ENCODE results near the gene GPR15LG.

Gene GPR15LG

DNA sequence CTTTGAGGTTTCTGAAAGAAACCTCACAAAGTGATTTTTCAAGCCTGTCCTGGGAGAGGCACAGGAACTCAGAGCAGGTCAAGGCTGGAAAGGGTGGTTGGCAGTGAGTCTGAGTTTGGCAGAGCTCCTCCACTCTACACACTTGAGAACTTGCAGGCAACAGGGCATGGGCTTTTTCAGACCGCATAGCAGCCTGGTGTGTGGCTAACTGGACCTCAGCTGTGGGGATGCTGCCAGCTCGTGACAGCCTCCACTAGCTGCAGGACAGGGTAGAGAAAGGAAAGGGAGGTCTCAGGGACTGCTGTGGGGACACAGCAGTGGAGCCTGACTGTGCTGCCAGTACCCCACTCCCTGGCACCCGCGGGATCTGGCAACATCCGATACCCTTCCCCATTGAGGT, 23.3 kb downstream of the GPR15LG start:
- DNase-seq (ENCODE audit: extremely low read depth, low read depth): no peak
- no peak overlapping the region for H3K4me3 ChIP-seq (replicated peaks; ENCODE audit: low read depth, low read length)
- TF ChIP-seq, protein P1, sequence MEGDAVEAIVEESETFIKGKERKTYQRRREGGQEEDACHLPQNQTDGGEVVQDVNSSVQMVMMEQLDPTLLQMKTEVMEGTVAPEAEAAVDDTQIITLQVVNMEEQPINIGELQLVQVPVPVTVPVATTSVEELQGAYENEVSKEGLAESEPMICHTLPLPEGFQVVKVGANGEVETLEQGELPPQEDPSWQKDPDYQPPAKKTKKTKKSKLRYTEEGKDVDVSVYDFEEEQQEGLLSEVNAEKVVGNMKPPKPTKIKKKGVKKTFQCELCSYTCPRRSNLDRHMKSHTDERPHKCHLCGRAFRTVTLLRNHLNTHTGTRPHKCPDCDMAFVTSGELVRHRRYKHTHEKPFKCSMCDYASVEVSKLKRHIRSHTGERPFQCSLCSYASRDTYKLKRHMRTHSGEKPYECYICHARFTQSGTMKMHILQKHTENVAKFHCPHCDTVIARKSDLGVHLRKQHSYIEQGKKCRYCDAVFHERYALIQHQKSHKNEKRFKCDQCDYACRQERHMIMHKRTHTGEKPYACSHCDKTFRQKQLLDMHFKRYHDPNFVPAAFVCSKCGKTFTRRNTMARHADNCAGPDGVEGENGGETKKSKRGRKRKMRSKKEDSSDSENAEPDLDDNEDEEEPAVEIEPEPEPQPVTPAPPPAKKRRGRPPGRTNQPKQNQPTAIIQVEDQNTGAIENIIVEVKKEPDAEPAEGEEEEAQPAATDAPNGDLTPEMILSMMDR (IDR thresholded peaks at IDR 0.05; ENCODE audit: low read depth, low read length, missing control alignments): no peak

- TF ChIP-seq, protein P1 (IDR thresholded peaks at IDR 0.05; ENCODE audit: low read depth, low read length, missing control alignments): no peak
- no peak overlapping the region for H3K4me3 ChIP-seq (replicated peaks; ENCODE audit: low read depth, low read length)
- no peak for DNase-seq (ENCODE audit: extremely low read depth, low read depth)
Measured at GRCh38 chr10:84197643-84198042, 24.0 kb downstream of the GPR15LG start.

GRCh38 chr10:84198206-84198915, 24.8 kb downstream of the GPR15LG start:
- TF ChIP-seq, protein P1 (IDR thresholded peaks at IDR 0.05; ENCODE audit: low read depth, low read length, missing control alignments): no peak
- H3K4me3 ChIP-seq (replicated peaks; ENCODE audit: low read depth, low read length): no peak overlapping the region
- no peak for DNase-seq (ENCODE audit: extremely low read depth, low read depth)

DNA sequence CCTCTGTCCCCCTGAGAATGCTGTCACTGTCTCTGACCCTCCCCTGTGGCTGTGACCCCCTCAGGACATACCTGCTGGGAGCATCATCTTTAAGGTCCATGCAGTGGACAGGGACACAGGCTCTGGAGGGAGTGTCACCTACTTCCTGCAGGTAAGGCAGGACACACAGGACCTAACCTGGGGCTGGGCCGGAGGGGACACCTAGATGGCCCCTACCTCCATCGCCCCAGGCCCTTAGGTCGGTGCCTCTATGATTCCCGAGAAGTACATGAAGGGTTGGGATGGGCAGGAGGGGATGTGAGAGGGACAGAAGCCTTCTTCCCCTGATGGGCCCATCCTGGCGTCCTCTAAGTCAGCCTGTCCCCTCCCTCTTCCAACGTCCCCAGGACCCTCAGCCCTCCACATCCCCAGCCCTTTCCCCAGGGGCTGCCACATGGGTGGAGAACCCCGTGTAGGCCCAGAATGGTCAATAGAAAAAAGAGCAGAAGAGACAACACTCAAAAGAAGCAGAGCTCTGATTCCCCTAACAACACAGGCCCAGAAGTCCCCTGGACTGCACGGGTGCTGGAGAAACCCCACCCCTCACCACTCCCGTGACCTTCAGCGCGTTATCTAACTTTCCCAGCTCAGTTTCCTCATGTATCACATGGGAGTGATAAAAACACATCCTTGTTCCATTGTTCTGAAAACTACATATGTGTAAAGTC, 27.1 kb downstream of the GPR15LG start:
- DNase-seq (ENCODE audit: extremely low read depth, low read depth): no peak
- TF ChIP-seq, protein P1 (IDR thresholded peaks at IDR 0.05; ENCODE audit: low read depth, low read length, missing control alignments): no peak
- H3K4me3 ChIP-seq (replicated peaks; ENCODE audit: low read depth, low read length): no peak overlapping the region

DNA sequence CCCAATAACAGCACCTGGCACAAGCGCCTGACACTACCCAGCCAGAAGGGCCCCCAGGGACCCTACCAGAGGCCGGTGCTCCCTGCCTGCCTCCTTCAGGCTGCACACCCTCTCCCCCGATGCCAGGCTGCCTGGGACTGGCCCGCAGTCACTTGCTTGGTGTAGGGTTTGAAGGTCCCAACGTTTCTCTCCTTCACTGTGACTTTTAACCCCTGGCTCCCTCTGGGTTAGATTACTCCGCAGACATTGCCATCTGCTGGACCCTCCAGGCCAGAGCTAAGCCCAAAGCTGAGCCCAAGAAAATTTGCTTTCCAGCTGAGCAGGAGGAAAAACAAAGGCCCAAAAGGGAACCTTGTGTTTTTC, 27.6 kb downstream of the GPR15LG start:
- DNase-seq (ENCODE audit: extremely low read depth, low read depth): no peak
- TF ChIP-seq, protein P1 (IDR thresholded peaks at IDR 0.05; ENCODE audit: low read depth, low read length, missing control alignments): no peak
- no peak overlapping the region for H3K4me3 ChIP-seq (replicated peaks; ENCODE audit: low read depth, low read length)

DNA sequence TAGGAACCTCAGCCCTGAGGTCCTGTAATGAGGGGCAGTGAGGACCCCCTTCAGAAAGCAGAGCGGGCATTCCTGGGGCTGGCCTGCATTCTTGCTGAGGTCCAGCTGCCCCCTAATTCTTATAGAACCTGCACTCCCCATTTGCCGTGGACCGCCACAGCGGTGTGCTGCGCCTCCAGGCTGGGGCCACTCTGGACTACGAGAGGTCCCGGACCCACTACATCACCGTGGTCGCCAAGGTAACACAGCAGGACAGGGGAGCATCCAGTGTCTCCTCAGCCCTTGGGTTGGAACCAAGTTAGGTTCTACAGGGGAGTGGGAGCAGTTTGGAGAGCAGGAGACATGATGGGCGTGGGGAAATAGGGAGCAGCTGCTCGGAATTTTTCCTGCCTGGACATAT, 28.1 kb downstream of the GPR15LG start:
- TF ChIP-seq, protein P1 (IDR thresholded peaks at IDR 0.05; ENCODE audit: low read depth, low read length, missing control alignments): no peak
- H3K4me3 ChIP-seq (replicated peaks; ENCODE audit: low read depth, low read length): no peak overlapping the region
- DNase-seq (ENCODE audit: extremely low read depth, low read depth): no peak
